Heart left ventricle (tissue), 16 donors: Measurements from ENCODE around the gene ABHD14A. TPM values are rescaled to one million over a fixed set of nuclear protein-coding genes. Genes with fewer than 3 reads are reported as not detected.

Experiments used
- ATAC-seq, 4 donors: fragments of 200-7000 bp; cut with Tn5 transposase; one replicate each; pipeline ENCODE4 v1.9.1; 2020 to 2022; ENCODE audit warnings: moderate library complexity in 4 of 4, mild to moderate bottlenecking in 3 of 4, moderate number of reproducible peaks in 1 of 4
- DNase-seq, 5 donors: peaks; one replicate each; pipeline ENCODE4 v3.0.0-alpha.2; 2020
- H3K27ac ChIP-seq, 12 donors: fragments of 200-600 bp; sonication (generic) in 4 of 12; one replicate each; pipeline versions ENCODE4 v1.5.0 to v1.8.0; 2016 to 2022; ENCODE audit warnings: mild to moderate bottlenecking in 2 of 12
- H3K27me3 ChIP-seq, 9 donors: fragments of 200-600 bp; sonication (generic) in 2 of 9; one replicate each; pipeline versions ENCODE4 v1.5.1 to v1.8.0; 2016 to 2022; ENCODE audit warnings: mild to moderate bottlenecking in 3 of 9
- H3K36me3 ChIP-seq, 9 donors: fragments of 200-600 bp; sonication (generic) in 2 of 9; one replicate each; pipeline versions ENCODE4 v1.5.0 to v1.8.0; 2018 to 2022; ENCODE audit warnings: mild to moderate bottlenecking in 2 of 9
- H3K4me1 ChIP-seq, 12 donors: fragments of 200-600 bp; sonication (generic) in 4 of 12; one replicate each; pipeline versions ENCODE4 v1.5.0 to v1.8.0; 2016 to 2022; ENCODE audit warnings: mild to moderate bottlenecking in 3 of 12
- H3K4me3 ChIP-seq, 12 donors: fragments of 200-600 bp; sonication (generic) in 4 of 12; one replicate each; pipeline versions ENCODE4 v1.5.0 to v1.8.0; 2017 to 2022; ENCODE audit warnings: mild to moderate bottlenecking in 9 of 12, moderate library complexity in 4 of 12
- H3K9me3 ChIP-seq, 12 donors: fragments of 200-600 bp; sonication (generic) in 4 of 12; one replicate each; pipeline versions ENCODE4 v1.5.0 to v1.8.0; 2016 to 2022; ENCODE audit warnings: mild to moderate bottlenecking in 1 of 12
- POLR2A ChIP-seq, 2 donors: fragments of 450-650 bp; IDR thresholded peaks; one replicate each; pipeline ENCODE4 v1.6.1; 2017; ENCODE audit warnings: antibody characterized with exemption in 2 of 2, mild to moderate bottlenecking in 2 of 2, moderate library complexity in 2 of 2
- WGBS, 4 donors: extraction: QIAGEN DNeasy Blood & Tissue Kit in 2 of 4; methylation state at CpG; one replicate each; pipeline versions ENCODE4 v1.1.5 to v1.1.7; 2013 to 2018; 5-methylcytosine and 5-hydroxymethylcytosine counted together
- intact Hi-C, 10 donors: fragments of 100-400 bp; cut with DNase I; formaldehyde crosslinking; loops; one replicate each; pipeline versions ENCODE4 v1.11.1 to v1.14.2; 2022
- polyA plus RNA-seq, 2 donors: library from polyadenylated mRNA; stranded (reverse); fragments of 200-250 nt; gene quantifications; one replicate each; pipeline ENCODE4 v1.2.3, GENCODE V29; 2013
- total RNA-seq, 9 donors: library from RNA; depleted of rRNA in 2 of 9; stranded (reverse); fragments of >200 nt in 2 of 9; fragmentation: NEBNext Ultra II Directional in 3 of 9; extraction: Animal tissue kit (Norgen Biotek cat#: 25700) in 3 of 9; gene quantifications; one replicate each; pipeline versions ENCODE4 v1.1.0 to v1.2.4, GENCODE V29; 2016 to 2023
- TF ChIP-seq, protein P1 (sequence below), 12 donors: fragments of 200-600 bp; sonication (generic) in 4 of 12; IDR thresholded peaks; one replicate each; pipeline versions ENCODE4 v1.5.0 to v1.8.0; 2018 to 2022; ENCODE audit warnings: antibody characterized with exemption in 12 of 12, mild to moderate bottlenecking in 5 of 12
- donor health status: ischemic (EF 13 %, LVEDD 7.1; RV severe dilation, severe dysfunction).
- donor health status: healthy with polysubstance abuse.
- donor health status: DM: no; HTN: yes; CAD: no.
- donor health status: DM: no; HTN: no; CAD: no.
- donor health status: ischemic (EF 25% LVEDD 6.9; RV normal size, moderate dysfunction).
- donor health status: ischemic (EF 25% LVEDD 5.7; RV mildly dilated, moderate dysfunction).
- donor health status: healthy.
- donor health status: DM: yes; HTN: yes; CAD: no.
- donor health status: ischemic (EF 35%, LVEDD 5.7; RV mildly dilated, moderate dysfunction).
- donor health status: nonischemic (EF 11% LVEDD 7.7; RV severe dilation, severe dysfunction).
- donor health status: DM: yes; HTN: yes; CAD: no.
- donor health status: PGD.
- donor health status: ischemic (EF 29% LVEDD 5.4; RV normal size, mild dysfunction).
- donor health status: nonischemic (EF 23%, LVEDD 6.1; RV moderate dilation, normal function).

ABHD14A gene
- total and polyA plus RNA-seq, 11 donors, result 17.7 to 70.3 (median 22.1) TPM

- H3K4me1 ChIP-seq, result peaks cover 5 to 43% (median 23%) of the 10 kb centered on the region in 12 donors
- TF ChIP-seq, protein P1, sequence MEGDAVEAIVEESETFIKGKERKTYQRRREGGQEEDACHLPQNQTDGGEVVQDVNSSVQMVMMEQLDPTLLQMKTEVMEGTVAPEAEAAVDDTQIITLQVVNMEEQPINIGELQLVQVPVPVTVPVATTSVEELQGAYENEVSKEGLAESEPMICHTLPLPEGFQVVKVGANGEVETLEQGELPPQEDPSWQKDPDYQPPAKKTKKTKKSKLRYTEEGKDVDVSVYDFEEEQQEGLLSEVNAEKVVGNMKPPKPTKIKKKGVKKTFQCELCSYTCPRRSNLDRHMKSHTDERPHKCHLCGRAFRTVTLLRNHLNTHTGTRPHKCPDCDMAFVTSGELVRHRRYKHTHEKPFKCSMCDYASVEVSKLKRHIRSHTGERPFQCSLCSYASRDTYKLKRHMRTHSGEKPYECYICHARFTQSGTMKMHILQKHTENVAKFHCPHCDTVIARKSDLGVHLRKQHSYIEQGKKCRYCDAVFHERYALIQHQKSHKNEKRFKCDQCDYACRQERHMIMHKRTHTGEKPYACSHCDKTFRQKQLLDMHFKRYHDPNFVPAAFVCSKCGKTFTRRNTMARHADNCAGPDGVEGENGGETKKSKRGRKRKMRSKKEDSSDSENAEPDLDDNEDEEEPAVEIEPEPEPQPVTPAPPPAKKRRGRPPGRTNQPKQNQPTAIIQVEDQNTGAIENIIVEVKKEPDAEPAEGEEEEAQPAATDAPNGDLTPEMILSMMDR (IDR thresholded peaks at IDR 0.05), result peak in 4 of 12 donors; percentile 8 to 32 (median 18)
- TF ChIP-seq POLR2A (IDR thresholded peaks at IDR 0.05), result no peak
- H3K4me3 ChIP-seq, result peak overlapping the region in 10 of 12 donors; percentile 65 to 87 (median 71)
- DNase-seq (peak; percentile 71 to 82 (median 79)), ATAC-seq (peak in 1 of 4 donors; percentile 7)
- peak overlapping the region in 10 of 12 donors; percentile 49 to 98 (median 96) for H3K27ac ChIP-seq
- peaks cover 0 to 6% (median 0%) of the 10 kb centered on the region in 9 donors for H3K36me3 ChIP-seq
- WGBS, 4 donors, result 38 to 47% (median 41%) methylated on average over 43 to 46 of the region's 46 CpGs
- no peaks in the 10 kb centered on the region for H3K9me3 ChIP-seq
- intact Hi-C loops, result loop anchor here in 5 of 10 donors (2.0 to 5.0 kb wide), 2 partner anchors 33 to 34 kb away; partner anchors contain the start of genes PARP3 (in 5 of the 5) and RRP9 (in 1 of the 5)
- H3K27me3 ChIP-seq, result no peaks in the 10 kb centered on the region
Observed at GRCh38 chr3:51975852-51976549, 1.1 kb downstream of the ABHD14A start.

- no peaks in the 10 kb centered on the region for H3K9me3 ChIP-seq
- peaks cover 9 to 43% (median 30%) of the 10 kb centered on the region in 12 donors for H3K4me1 ChIP-seq
- peak overlapping the region in 2 of 12 donors; percentile 49 to 95 for H3K27ac ChIP-seq
- no peaks in the 10 kb centered on the region for H3K27me3 ChIP-seq
- DNase-seq, result no peak
- no peak for TF ChIP-seq POLR2A (IDR thresholded peaks at IDR 0.05)
- TF ChIP-seq, protein P1 (IDR thresholded peaks at IDR 0.05), result no peak
- H3K4me3 ChIP-seq, result no peak overlapping the region
- WGBS, 4 donors, result 85 to 91% (median 88%) methylated on average over 8 to 9 of the region's 9 CpGs
- ATAC-seq, result no peak
- intact Hi-C loops, result loop anchor here in 1 of 10 donors (5.0 kb wide), 1 partner anchor 35 kb away; the partner anchor contains the start of genes PARP3 and RRP9
- H3K36me3 ChIP-seq, result peaks cover 0 to 4% (median 0%) of the 10 kb centered on the region in 9 donors
Observed at GRCh38 chr3:51977446-51978142, 2.7 kb downstream of the ABHD14A start.

GRCh38 chr3:51978143-51978502, 3.3 kb downstream of the ABHD14A start:
- H3K36me3 ChIP-seq, result peaks cover 0 to 4% (median 0%) of the 10 kb centered on the region in 9 donors
- H3K4me1 ChIP-seq, result peaks cover 9 to 41% (median 30%) of the 10 kb centered on the region in 12 donors
- DNase-seq (no peak), ATAC-seq (no peak)
- H3K4me3 ChIP-seq, result no peak overlapping the region
- H3K9me3 ChIP-seq, result no peaks in the 10 kb centered on the region
- H3K27ac ChIP-seq, result no peak overlapping the region
- H3K27me3 ChIP-seq, result no peaks in the 10 kb centered on the region
- intact Hi-C loops, result loop anchor here in 1 of 10 donors (5.0 kb wide), 1 partner anchor 36 kb away; the partner anchor contains the start of genes PARP3 and RRP9
- WGBS, 4 donors, result 84 to 92% (median 89%) methylated on average over 4 of the region's 4 CpGs
- TF ChIP-seq POLR2A (IDR thresholded peaks at IDR 0.05), result no peak
- TF ChIP-seq, protein P1 (IDR thresholded peaks at IDR 0.05), result no peak

DNA sequence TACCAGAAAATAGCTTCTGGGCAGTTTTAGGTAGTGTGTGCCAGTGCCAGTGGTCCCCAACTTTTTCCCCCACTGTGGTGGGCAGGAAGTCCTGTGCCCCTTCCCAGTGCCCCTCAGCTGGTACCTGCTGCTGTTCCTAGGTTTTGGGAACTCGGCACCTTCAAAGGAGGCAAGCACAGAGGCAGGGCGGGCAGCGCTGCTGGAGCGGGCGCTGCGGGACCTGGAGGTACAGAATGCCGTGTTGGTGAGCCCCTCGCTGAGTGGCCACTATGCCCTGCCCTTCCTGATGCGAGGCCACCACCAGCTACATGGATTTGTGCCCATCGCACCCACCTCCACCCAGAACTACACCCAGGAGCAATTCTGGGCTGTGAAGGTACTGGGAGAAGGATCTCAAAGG, 5.4 kb downstream of the ABHD14A start:
- Histone ChIP-seq H3K27me3 (no peaks in the 10 kb centered on the region), H3K4me3 (no peak overlapping the region), H3K36me3 (peaks cover 0 to 4% (median 0%) of the 10 kb centered on the region in 9 donors), H3K9me3 (no peaks in the 10 kb centered on the region), H3K4me1 (peaks cover 5 to 39% (median 29%) of the 10 kb centered on the region in 12 donors), H3K27ac (no peak overlapping the region)
- DNase-seq, result no peak
- intact Hi-C loops, result no loop called here
- TF ChIP-seq POLR2A (IDR thresholded peaks at IDR 0.05), result no peak
- TF ChIP-seq, protein P1 (IDR thresholded peaks at IDR 0.05), result no peak
- 97 to 100% (median 98%) methylated on average over 10 of the region's 10 CpGs for WGBS, 4 donors
- no peak for ATAC-seq
